ENCODE results near the gene OR6C6. TPM values are rescaled to one million over a fixed set of nuclear protein-coding genes. Genes with fewer than 3 reads are reported as not detected.
"Not testable (repeated sequence)": the region's sequence is repeated elsewhere in the genome, so short reads cannot be mapped to it uniquely, and the experiment has no call there.

The OR6C6 gene
- total RNA-seq, result not detected in 2 replicates

DNA sequence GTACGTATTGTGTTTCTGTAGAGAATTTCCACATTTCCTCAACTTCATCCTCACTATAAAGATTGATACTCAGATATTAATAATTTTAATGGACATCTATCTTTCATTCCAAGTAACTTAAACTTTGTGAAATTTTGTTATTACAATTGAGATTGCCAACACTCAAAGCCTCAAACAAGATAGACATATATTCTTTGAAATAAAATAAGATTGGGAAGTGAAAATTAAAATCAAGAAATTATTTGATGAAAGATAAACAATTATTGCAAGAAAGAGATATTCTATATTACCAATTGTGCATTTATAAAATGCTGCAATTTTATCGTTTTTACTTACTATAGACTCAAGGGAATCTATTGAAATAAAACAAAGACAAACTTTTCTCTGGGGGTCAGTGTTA, at the start of gene OR6C6:
TSS of gene OR6C6 (minus strand) at position 101 of the 400 bp plus-strand sequence. CDS start 1,337 bp downstream, outside the sequence.
- intact Hi-C loops (cut with micrococcal nuclease), result no loop called here
- POLR2A ChIA-PET, result no interaction called here
- CTCF ChIA-PET, result no interaction called here
- Mint-ChIP-seq H3K4me3 (no peak within 1 kb of the TSS), H3K9me3 (no peaks in the 10 kb centered on the region), H3K27ac (no peak within 1 kb of the TSS), H3K4me1 (no peaks in the 10 kb centered on the region), H3K27me3 (peaks cover 19% of the 10 kb centered on the region), H3K36me3 (ENCODE audit: low read depth) (no peaks in the 10 kb centered on the region)
- DNase-seq, result no peak
- no peak for ATAC-seq (ENCODE audit: low read depth)
- TF ChIP-seq, protein P1, sequence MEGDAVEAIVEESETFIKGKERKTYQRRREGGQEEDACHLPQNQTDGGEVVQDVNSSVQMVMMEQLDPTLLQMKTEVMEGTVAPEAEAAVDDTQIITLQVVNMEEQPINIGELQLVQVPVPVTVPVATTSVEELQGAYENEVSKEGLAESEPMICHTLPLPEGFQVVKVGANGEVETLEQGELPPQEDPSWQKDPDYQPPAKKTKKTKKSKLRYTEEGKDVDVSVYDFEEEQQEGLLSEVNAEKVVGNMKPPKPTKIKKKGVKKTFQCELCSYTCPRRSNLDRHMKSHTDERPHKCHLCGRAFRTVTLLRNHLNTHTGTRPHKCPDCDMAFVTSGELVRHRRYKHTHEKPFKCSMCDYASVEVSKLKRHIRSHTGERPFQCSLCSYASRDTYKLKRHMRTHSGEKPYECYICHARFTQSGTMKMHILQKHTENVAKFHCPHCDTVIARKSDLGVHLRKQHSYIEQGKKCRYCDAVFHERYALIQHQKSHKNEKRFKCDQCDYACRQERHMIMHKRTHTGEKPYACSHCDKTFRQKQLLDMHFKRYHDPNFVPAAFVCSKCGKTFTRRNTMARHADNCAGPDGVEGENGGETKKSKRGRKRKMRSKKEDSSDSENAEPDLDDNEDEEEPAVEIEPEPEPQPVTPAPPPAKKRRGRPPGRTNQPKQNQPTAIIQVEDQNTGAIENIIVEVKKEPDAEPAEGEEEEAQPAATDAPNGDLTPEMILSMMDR (IDR thresholded peaks at IDR 0.05), result no peak

DNA sequence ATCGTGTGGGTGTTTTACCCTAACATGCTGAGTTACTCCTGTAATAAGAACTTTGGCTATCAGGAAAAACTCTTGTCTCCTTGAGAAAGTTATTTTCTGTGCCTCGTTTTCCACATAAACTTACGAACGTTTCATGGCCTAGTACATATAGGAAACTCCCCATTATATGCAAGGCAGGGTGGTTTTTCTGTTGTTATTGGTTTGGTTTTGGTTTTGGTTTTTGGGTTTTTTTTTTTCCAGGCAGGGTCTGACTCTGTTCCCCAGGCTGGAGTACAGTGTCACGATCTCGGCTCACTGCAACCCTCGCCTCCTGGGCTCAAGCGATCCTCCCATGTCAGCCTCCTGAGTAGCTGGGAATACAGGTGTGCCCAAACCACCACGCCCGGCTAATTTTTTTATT, 39.6 kb upstream of the OR6C6 start:
- Mint-ChIP-seq H3K36me3 (ENCODE audit: low read depth) (no peaks in the 10 kb centered on the region), H3K9me3 (no peaks in the 10 kb centered on the region), H3K27ac (no peak overlapping the region), H3K4me3 (no peak overlapping the region), H3K4me1 (no peaks in the 10 kb centered on the region), H3K27me3 (peaks cover 10% of the 10 kb centered on the region)
- TF ChIP-seq, protein P1 (IDR thresholded peaks at IDR 0.05), result no peak
- ATAC-seq (ENCODE audit: low read depth) (no peak), DNase-seq (no peak)
- CTCF ChIA-PET, result no interaction called here
- POLR2A ChIA-PET, result no interaction called here
- intact Hi-C loops (cut with micrococcal nuclease), result no loop called here

DNA sequence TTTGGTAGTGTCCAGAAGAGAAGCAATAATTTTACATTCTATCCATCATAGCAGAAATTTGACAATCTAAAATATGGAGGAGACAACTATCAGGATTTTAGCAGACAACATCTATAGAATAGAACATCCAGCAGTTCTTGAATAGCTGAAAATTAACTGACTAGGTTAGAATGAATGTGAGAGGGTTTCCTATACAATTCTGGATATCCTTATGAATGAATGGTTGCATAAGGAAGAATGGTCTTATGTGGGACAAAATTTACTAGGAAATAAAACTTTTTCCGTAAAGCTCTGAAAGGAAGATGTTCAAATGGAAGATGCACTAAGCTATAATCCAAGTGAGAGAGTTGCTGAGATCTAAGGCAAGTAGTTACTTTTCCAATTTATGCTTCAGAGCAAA, 34.1 kb upstream of the OR6C6 start, which contains the start of gene OR6C3:
TSS of gene OR6C3 (plus strand) at position 301 of the 400 bp plus-strand sequence. CDS start 955 bp downstream, outside the sequence.
- no peak within 1 kb of the TSS for H3K4me3 Mint-ChIP-seq
- no peaks in the 10 kb centered on the region for H3K36me3 Mint-ChIP-seq (ENCODE audit: low read depth)
- H3K27ac Mint-ChIP-seq, result no peak within 1 kb of the TSS
- TF ChIP-seq, protein P1 (IDR thresholded peaks at IDR 0.05), result no peak
- peaks cover 3% of the 10 kb centered on the region for H3K27me3 Mint-ChIP-seq
- H3K4me1 Mint-ChIP-seq, result no peaks in the 10 kb centered on the region
- intact Hi-C loops (cut with micrococcal nuclease), result no loop called here
- no peak for ATAC-seq (ENCODE audit: low read depth)
- H3K9me3 Mint-ChIP-seq, result no peaks in the 10 kb centered on the region
- DNase-seq, result no peak
- POLR2A ChIA-PET, result no interaction called here
- CTCF ChIA-PET, result no interaction called here

DNA sequence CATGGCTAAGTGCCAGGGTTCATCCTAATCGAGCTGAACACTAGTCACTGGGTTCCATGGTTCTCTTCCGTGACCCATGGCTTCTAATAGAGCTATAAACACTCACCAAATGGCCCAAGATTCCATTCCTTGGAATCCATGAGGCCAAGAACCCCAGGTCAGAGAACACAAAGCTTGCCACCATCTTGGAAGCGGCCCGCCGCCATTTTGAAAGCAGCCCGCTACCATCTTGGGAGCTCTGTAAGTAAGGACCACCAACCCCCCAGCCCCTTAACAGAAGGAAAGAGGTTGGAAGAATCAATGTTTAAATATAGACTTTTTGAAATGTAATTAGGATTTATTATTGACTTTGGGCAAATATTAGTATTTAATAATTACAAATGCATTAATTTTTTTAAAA, 29.4 kb upstream of the OR6C6 start:
- H3K4me3 Mint-ChIP-seq; POLR2A ChIA-PET; intact Hi-C loops (cut with micrococcal nuclease): not testable (repeated sequence)

DNA sequence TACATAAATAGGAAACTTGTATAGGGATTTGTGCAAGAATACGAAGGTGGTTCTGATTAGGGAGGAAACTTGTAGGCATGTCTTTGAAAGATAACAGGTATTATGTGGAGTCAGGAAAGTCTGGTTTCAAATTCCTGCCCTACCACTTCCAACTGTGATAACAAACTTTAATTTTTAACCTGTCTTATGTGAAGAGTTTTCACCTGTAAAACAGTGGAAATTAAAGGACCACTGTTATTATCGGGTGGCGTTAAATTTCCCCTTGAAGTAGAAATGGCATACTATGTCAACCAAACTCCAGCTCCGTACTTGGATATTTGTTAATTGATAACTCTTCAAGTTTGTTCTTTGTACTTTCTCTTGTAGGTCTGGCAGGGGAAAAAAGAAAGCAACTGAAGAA, 23.8 kb upstream of the OR6C6 start:
- Mint-ChIP-seq H3K27me3 (peaks cover 11% of the 10 kb centered on the region), H3K9me3 (peaks cover 5% of the 10 kb centered on the region), H3K36me3 (ENCODE audit: low read depth) (no peaks in the 10 kb centered on the region), H3K27ac (no peak overlapping the region), H3K4me3 (no peak overlapping the region), H3K4me1 (no peaks in the 10 kb centered on the region)
- ChIA-PET CTCF (no interaction called here), POLR2A (no interaction called here)
- DNase-seq (no peak), ATAC-seq (ENCODE audit: low read depth) (no peak)
- intact Hi-C loops (cut with micrococcal nuclease), result no loop called here
- TF ChIP-seq, protein P1 (IDR thresholded peaks at IDR 0.05), result no peak

More for the DNA sequence above, 29.4 kb upstream of the OR6C6 start:
- ATAC-seq (ENCODE audit: low read depth); H3K27ac Mint-ChIP-seq; DNase-seq; CTCF ChIA-PET; H3K36me3 Mint-ChIP-seq (ENCODE audit: low read depth); H3K4me1 Mint-ChIP-seq; H3K27me3 Mint-ChIP-seq; H3K9me3 Mint-ChIP-seq: not testable (repeated sequence)

DNA sequence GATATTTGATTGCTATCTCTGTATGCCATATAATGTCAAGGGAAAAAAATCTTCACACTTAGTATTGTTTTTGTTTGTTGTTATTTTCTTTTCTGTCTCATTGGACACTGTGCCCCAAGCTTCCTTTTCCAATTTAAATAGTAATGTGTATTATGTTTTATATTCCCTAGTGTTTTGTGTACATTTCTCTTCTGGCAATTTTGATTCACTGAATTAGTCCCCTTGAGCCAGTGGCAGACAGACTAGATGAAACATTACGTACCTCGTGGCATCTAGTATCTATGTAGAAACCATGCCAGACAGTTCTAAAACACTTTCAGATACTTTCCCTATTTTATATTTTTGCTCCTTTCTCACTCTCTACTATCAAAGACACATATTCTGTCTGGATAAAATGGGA, 17.7 kb upstream of the OR6C6 start, which contains the start of gene OR6C1:
TSS of gene OR6C1 (plus strand) at position 301 of the 400 bp plus-strand sequence. CDS start 6,257 bp downstream, outside the sequence.
- DNase-seq (no peak), ATAC-seq (ENCODE audit: low read depth) (no peak)
- no peak within 1 kb of the TSS for H3K27ac Mint-ChIP-seq
- TF ChIP-seq, protein P1 (IDR thresholded peaks at IDR 0.05), result no peak
- H3K4me3 Mint-ChIP-seq, result no peak within 1 kb of the TSS
- no peaks in the 10 kb centered on the region for H3K4me1 Mint-ChIP-seq
- intact Hi-C loops (cut with micrococcal nuclease), result no loop called here
- POLR2A ChIA-PET, result no interaction called here
- peaks cover 11% of the 10 kb centered on the region for H3K27me3 Mint-ChIP-seq
- H3K36me3 Mint-ChIP-seq (ENCODE audit: low read depth), result no peaks in the 10 kb centered on the region
- CTCF ChIA-PET, result no interaction called here
- H3K9me3 Mint-ChIP-seq, result peaks cover under 1% of the 10 kb centered on the region

All from activated B cell treated with CpG ODN at 0.5 μM for 24 hours (primary cell).